B cell (primary cell): ENCODE results near the gene CCSAP.

Source experiments
- CTCF ChIP-seq: fragments of 200-600 bp; IDR thresholded peaks from one replicate; pipeline ENCODE4 v1.8.0; 2022; ENCODE audit warnings: antibody characterized with exemption, mild to moderate bottlenecking
- EZH2 ChIP-seq: IDR thresholded peaks from 2 replicates; pipeline ENCODE4 v1.6.1; 2012; ENCODE audit warnings: borderline replicate concordance, low read depth, mild to moderate bottlenecking, moderate library complexity, low read length; ENCODE audit not compliant: insufficient read depth, poor library complexity, severe bottlenecking

GRCh38 chr1:229376521-229376920 is 33.7 kb upstream of the CCSAP start:
- TF ChIP-seq CTCF (no peak), EZH2 (no peak)
